Measurements from ENCODE around the gene OTOGL.
A peak's percentile ranks its signal among the peaks of the same experiment; 100 is the strongest.

Gene OTOGL

DNA sequence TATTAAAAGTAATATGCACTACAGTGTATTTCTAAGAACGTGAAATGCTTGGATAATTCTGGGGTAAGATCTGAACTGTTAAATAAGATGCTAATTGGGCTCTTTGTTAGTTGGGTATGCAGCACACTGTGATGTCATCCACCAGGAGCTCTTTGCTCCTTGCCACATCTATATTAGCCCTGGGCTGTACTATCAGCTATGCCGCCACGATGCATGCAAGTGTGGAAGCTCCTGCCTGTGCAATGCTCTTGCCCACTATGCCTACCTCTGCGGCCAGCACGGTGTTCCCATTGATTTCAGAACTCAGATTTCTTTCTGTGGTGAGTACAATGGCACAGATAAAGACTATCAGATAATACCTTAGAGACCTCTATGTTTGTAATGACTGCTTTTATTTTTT is 165.6 kb downstream of the OTOGL start:
- H3K27me3 ChIP-seq (replicated peaks; ENCODE audit: control insufficient read depth, insufficient read depth, low read length), result no peaks in the 10 kb centered on the region
- TF ChIP-seq, protein P1, sequence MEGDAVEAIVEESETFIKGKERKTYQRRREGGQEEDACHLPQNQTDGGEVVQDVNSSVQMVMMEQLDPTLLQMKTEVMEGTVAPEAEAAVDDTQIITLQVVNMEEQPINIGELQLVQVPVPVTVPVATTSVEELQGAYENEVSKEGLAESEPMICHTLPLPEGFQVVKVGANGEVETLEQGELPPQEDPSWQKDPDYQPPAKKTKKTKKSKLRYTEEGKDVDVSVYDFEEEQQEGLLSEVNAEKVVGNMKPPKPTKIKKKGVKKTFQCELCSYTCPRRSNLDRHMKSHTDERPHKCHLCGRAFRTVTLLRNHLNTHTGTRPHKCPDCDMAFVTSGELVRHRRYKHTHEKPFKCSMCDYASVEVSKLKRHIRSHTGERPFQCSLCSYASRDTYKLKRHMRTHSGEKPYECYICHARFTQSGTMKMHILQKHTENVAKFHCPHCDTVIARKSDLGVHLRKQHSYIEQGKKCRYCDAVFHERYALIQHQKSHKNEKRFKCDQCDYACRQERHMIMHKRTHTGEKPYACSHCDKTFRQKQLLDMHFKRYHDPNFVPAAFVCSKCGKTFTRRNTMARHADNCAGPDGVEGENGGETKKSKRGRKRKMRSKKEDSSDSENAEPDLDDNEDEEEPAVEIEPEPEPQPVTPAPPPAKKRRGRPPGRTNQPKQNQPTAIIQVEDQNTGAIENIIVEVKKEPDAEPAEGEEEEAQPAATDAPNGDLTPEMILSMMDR (IDR thresholded peaks at IDR 0.05; ENCODE audit: insufficient read depth, low read length, poor library complexity, severe bottlenecking), result no peak
- H3K4me3 ChIP-seq (replicated peaks; ENCODE audit: low read depth, low read length), result no peak overlapping the region
- no peak for DNase-seq (ENCODE audit: extremely low read depth, insufficient read length)
- H3K36me3 ChIP-seq (ENCODE audit: control insufficient read depth, insufficient read depth, low read length), result no peaks in the 10 kb centered on the region

- no peaks in the 10 kb centered on the region for H3K36me3 ChIP-seq (ENCODE audit: control insufficient read depth, insufficient read depth, low read length)
- H3K27me3 ChIP-seq (replicated peaks; ENCODE audit: control insufficient read depth, insufficient read depth, low read length), result no peaks in the 10 kb centered on the region
- TF ChIP-seq, protein P1 (IDR thresholded peaks at IDR 0.05; ENCODE audit: insufficient read depth, low read length, poor library complexity, severe bottlenecking), result no peak
- no peak for DNase-seq (ENCODE audit: extremely low read depth, insufficient read length)
- H3K4me3 ChIP-seq (replicated peaks; ENCODE audit: low read depth, low read length), result no peak overlapping the region
These were observed 169.8 kb downstream of the OTOGL start for GRCh38 chr12:80268924-80269749.

- Histone ChIP-seq H3K36me3 (ENCODE audit: control insufficient read depth, insufficient read depth, low read length) (no peaks in the 10 kb centered on the region), H3K27me3 (replicated peaks; ENCODE audit: control insufficient read depth, insufficient read depth, low read length) (no peaks in the 10 kb centered on the region), H3K4me3 (replicated peaks; ENCODE audit: low read depth, low read length) (no peak overlapping the region)
- TF ChIP-seq, protein P1 (IDR thresholded peaks at IDR 0.05; ENCODE audit: insufficient read depth, low read length, poor library complexity, severe bottlenecking), result peak; percentile 42
- DNase-seq (ENCODE audit: extremely low read depth, insufficient read length), result no peak
These were observed 170.6 kb downstream of the OTOGL start for GRCh38 chr12:80269803-80270552.

DNA sequence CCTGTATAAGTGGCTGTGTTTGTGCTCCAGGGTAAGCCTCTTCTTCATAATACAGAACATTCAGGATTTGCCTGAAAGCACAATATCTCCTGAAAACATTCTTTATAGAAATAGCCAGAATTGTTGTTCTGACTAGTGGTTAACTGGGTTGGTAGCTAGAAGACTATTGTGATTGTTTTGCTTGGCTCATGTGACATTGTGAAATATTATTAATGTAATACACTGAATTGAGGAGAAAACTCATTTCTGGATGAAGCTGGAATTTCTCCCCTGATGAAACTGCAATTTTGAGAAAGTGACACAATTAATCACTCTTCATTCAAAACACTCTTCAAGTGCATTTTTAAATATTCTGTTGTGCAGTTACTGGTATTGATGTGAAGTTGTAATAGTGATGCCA is 172.4 kb downstream of the OTOGL start:
- TF ChIP-seq, protein P1 (IDR thresholded peaks at IDR 0.05; ENCODE audit: insufficient read depth, low read length, poor library complexity, severe bottlenecking), result no peak
- no peak for DNase-seq (ENCODE audit: extremely low read depth, insufficient read length)
- H3K36me3 ChIP-seq (ENCODE audit: control insufficient read depth, insufficient read depth, low read length), result no peaks in the 10 kb centered on the region
- H3K27me3 ChIP-seq (replicated peaks; ENCODE audit: control insufficient read depth, insufficient read depth, low read length), result no peaks in the 10 kb centered on the region
- H3K4me3 ChIP-seq (replicated peaks; ENCODE audit: low read depth, low read length), result no peak overlapping the region

DNA sequence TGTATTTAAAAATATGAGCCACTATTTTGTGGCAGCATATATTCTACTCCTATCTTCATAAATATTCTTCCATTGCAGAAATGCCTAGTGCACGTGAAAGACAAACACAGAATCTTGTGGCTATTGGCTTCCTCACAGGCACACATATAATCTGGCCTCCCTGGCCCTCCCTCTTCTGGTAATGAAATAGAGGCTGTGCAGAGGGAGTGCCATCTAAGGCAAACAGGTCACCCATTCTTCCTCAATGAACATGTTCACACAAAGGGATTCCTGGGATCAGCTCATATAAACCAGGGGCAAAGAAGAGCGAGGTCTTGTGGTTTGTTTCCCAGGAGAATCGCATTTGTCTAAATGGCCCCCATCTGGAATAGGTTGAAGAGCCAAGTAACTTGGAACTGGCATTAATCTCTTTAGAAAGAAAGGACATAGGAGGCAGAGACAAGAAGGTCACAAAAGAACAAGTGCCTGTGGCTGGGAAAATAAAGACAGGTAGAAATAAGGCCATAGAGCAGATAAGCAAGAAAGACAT is 173.1 kb downstream of the OTOGL start:
- TF ChIP-seq, protein P1 (IDR thresholded peaks at IDR 0.05; ENCODE audit: insufficient read depth, low read length, poor library complexity, severe bottlenecking), result no peak
- H3K36me3 ChIP-seq (ENCODE audit: control insufficient read depth, insufficient read depth, low read length), result no peaks in the 10 kb centered on the region
- DNase-seq (ENCODE audit: extremely low read depth, insufficient read length), result no peak
- no peak overlapping the region for H3K4me3 ChIP-seq (replicated peaks; ENCODE audit: low read depth, low read length)
- H3K27me3 ChIP-seq (replicated peaks; ENCODE audit: control insufficient read depth, insufficient read depth, low read length), result no peaks in the 10 kb centered on the region

Data from GM06990 (cell line).